Tibial nerve (tissue), 4 donors: ENCODE results near the gene C20orf202. TPM values are rescaled to one million over a fixed set of nuclear protein-coding genes. Genes with fewer than 3 reads are reported as not detected.

Source experiments
- DNase-seq, 2 donors: peaks; one replicate each; pipeline ENCODE4 v3.0.0-alpha.2; 2019; ENCODE audit warnings: low spot score in 2 of 2
- H3K27ac ChIP-seq, 4 donors: fragments of 200-600 bp; sonication (generic) in 3 of 4; one replicate each; pipeline ENCODE4 v1.5.1; 2017 to 2019; ENCODE audit warnings: mild to moderate bottlenecking in 1 of 4
- H3K27me3 ChIP-seq, 2 donors: fragments of 200-600 bp; sonication (generic) in 1 of 2; one replicate each; pipeline versions ENCODE4 v1.5.1 to v1.6.0; 2017 to 2019
- H3K36me3 ChIP-seq, 3 donors: fragments of 200-600 bp; sonication (generic); one replicate each; pipeline ENCODE4 v1.5.1; 2018 to 2019
- H3K4me1 ChIP-seq, 4 donors: fragments of 200-600 bp; sonication (generic) in 3 of 4; one replicate each; pipeline ENCODE4 v1.5.1; 2017 to 2019
- H3K4me3 ChIP-seq, 4 donors: fragments of 200-600 bp; sonication (generic) in 3 of 4; one replicate each; pipeline ENCODE4 v1.5.1; 2017 to 2019; ENCODE audit warnings: mild to moderate bottlenecking in 1 of 4, moderate library complexity in 1 of 4
- H3K9me3 ChIP-seq, 4 donors: fragments of 200-600 bp; sonication (generic) in 3 of 4; one replicate each; pipeline ENCODE4 v1.5.1; 2017 to 2019
- CTCF ChIP-seq, 5 experiments: fragments of 200-600 bp in 3 of 5; fragments of 450-650 bp in 2 of 5; sonication (generic) in 3 of 5; IDR thresholded peaks; one replicate each; pipeline ENCODE4 v1.5.1; 2016 to 2019; ENCODE audit warnings: antibody characterized with exemption in 5 of 5, mild to moderate bottlenecking in 3 of 5, moderate library complexity in 2 of 5
- EP300 ChIP-seq, 2 donors: sonication (generic); formaldehyde crosslinking; IDR thresholded peaks; one replicate each; pipeline ENCODE4 v1.6.1; 2017; ENCODE audit warnings: antibody characterized with exemption in 2 of 2, mild to moderate bottlenecking in 1 of 2
- POLR2A ChIP-seq, 2 donors: fragments of 450-650 bp; IDR thresholded peaks; one replicate each; pipeline ENCODE4 v1.6.1; 2017; ENCODE audit warnings: antibody characterized with exemption in 2 of 2, mild to moderate bottlenecking in 2 of 2, moderate library complexity in 2 of 2
- WGBS, 2 donors: methylation state at CpG; one replicate each; pipeline ENCODE4 v1.1.5; 2018; 5-methylcytosine and 5-hydroxymethylcytosine counted together
- total RNA-seq, 4 donors: library from RNA; depleted of rRNA; stranded (reverse); fragments of >200 nt; gene quantifications; one replicate each; pipeline ENCODE4 v1.1.0, GENCODE V29; 2016

C20orf202 gene
- under 1 TPM in 1 of 4 donors, not detected in 3; 0.59 TPM for total RNA-seq

- Histone ChIP-seq H3K27ac (no peak within 1 kb of the TSS), H3K36me3 (no peaks in the 10 kb centered on the region), H3K4me3 (no peak within 1 kb of the TSS), H3K4me1 (peaks cover 0 to 15% (median 0%) of the 10 kb centered on the region in 4 donors), H3K9me3 (no peaks in the 10 kb centered on the region), H3K27me3 (no peaks in the 10 kb centered on the region)
- DNase-seq, result no peak
- no peak for TF ChIP-seq CTCF (IDR thresholded peaks at IDR 0.05)
- TF ChIP-seq EP300 (IDR thresholded peaks at IDR 0.05), result no peak
- no peak for TF ChIP-seq POLR2A (IDR thresholded peaks at IDR 0.05)
- 64 to 65% methylated on average over 5 of the region's 5 CpGs for WGBS, 2 donors
These were observed at the start of gene C20orf202 for GRCh38 chr20:1202762-1203504. TSS of gene C20orf202 (plus strand) at chr20:1203454. CDS start at chr20:1203586, 132 bp downstream.

GRCh38 chr20:1154226-1154625, 49.0 kb upstream of the C20orf202 start:
- Histone ChIP-seq H3K4me3 (no peak overlapping the region), H3K27ac (no peak overlapping the region), H3K4me1 (no peaks in the 10 kb centered on the region), H3K9me3 (no peaks in the 10 kb centered on the region), H3K36me3 (peaks cover 0 to 58% (median 5%) of the 10 kb centered on the region in 3 donors), H3K27me3 (no peaks in the 10 kb centered on the region)
- no peak for DNase-seq
- TF ChIP-seq EP300 (IDR thresholded peaks at IDR 0.05), result no peak
- TF ChIP-seq POLR2A (IDR thresholded peaks at IDR 0.05), result no peak
- TF ChIP-seq CTCF (IDR thresholded peaks at IDR 0.05), result no peak

- H3K36me3 ChIP-seq, result peaks cover 0 to 58% (median 5%) of the 10 kb centered on the region in 3 donors
- DNase-seq, result no peak
- no peaks in the 10 kb centered on the region for H3K9me3 ChIP-seq
- no peak overlapping the region for H3K27ac ChIP-seq
- no peaks in the 10 kb centered on the region for H3K4me1 ChIP-seq
- TF ChIP-seq CTCF (IDR thresholded peaks at IDR 0.05) (no peak), POLR2A (IDR thresholded peaks at IDR 0.05) (no peak), EP300 (IDR thresholded peaks at IDR 0.05) (no peak)
- H3K4me3 ChIP-seq, result no peak overlapping the region
- H3K27me3 ChIP-seq, result no peaks in the 10 kb centered on the region
- WGBS, 2 donors, result 81 to 93% methylated on average over 1 of the region's 1 CpG
These were observed 48.6 kb upstream of the C20orf202 start for GRCh38 chr20:1154691-1155090.

GRCh38 chr20:1155342-1155741, 47.9 kb upstream of the C20orf202 start:
- Histone ChIP-seq H3K4me1 (no peaks in the 10 kb centered on the region), H3K27ac (no peak overlapping the region), H3K27me3 (no peaks in the 10 kb centered on the region), H3K4me3 (no peak overlapping the region), H3K36me3 (peaks cover 0 to 58% (median 5%) of the 10 kb centered on the region in 3 donors), H3K9me3 (no peaks in the 10 kb centered on the region)
- no peak for TF ChIP-seq CTCF (IDR thresholded peaks at IDR 0.05)
- no peak for TF ChIP-seq EP300 (IDR thresholded peaks at IDR 0.05)
- TF ChIP-seq POLR2A (IDR thresholded peaks at IDR 0.05), result no peak
- 95 to 99% methylated on average over 3 of the region's 3 CpGs for WGBS, 2 donors
- DNase-seq, result no peak

GRCh38 chr20:1160496-1160895, 42.8 kb upstream of the C20orf202 start:
- Histone ChIP-seq H3K27me3 (no peaks in the 10 kb centered on the region), H3K27ac (no peak overlapping the region), H3K36me3 (peaks cover 0 to 78% (median 11%) of the 10 kb centered on the region in 3 donors), H3K4me3 (no peak overlapping the region), H3K4me1 (no peaks in the 10 kb centered on the region), H3K9me3 (no peaks in the 10 kb centered on the region)
- no peak for DNase-seq
- no peak for TF ChIP-seq POLR2A (IDR thresholded peaks at IDR 0.05)
- no peak for TF ChIP-seq EP300 (IDR thresholded peaks at IDR 0.05)
- no peak for TF ChIP-seq CTCF (IDR thresholded peaks at IDR 0.05)
- 94 to 95% methylated on average over 10 of the region's 10 CpGs for whole genome bisulfite sequencing, 2 donors
